Thyroid gland (tissue), 4 donors: ENCODE measurements around the gene ZBTB7C.

ENCODE experiments used
- CTCF ChIP-seq, 6 experiments: fragments of 200-600 bp in 3 of 6; fragments of 450-650 bp in 3 of 6; sonication (generic) in 3 of 6; IDR thresholded peaks; one replicate each; pipeline ENCODE4 v1.5.1; 2016 to 2019; ENCODE audit warnings: antibody characterized with exemption in 6 of 6, mild to moderate bottlenecking in 2 of 6, inconsistent platforms in 1 of 6, moderate library complexity in 1 of 6
- POLR2A ChIP-seq, 2 donors: fragments of 450-650 bp; IDR thresholded peaks; one replicate each; pipeline ENCODE4 v1.6.1; 2017; ENCODE audit warnings: antibody characterized with exemption in 2 of 2, mild to moderate bottlenecking in 2 of 2, moderate library complexity in 1 of 2

GRCh38 chr18:48440924-48441323 lies 31.7 kb upstream of the ZBTB7C start:
- TF ChIP-seq CTCF (IDR thresholded peaks at IDR 0.05) (no peak), POLR2A (IDR thresholded peaks at IDR 0.05) (no peak)
